ENCODE results near the gene COG1. TPM values are rescaled to one million over a fixed set of nuclear protein-coding genes. Genes with fewer than 3 reads are reported as not detected.

The COG1 gene
- total RNA-seq, 1 experiment from 2014 or later, result 26.5 TPM

DNA sequence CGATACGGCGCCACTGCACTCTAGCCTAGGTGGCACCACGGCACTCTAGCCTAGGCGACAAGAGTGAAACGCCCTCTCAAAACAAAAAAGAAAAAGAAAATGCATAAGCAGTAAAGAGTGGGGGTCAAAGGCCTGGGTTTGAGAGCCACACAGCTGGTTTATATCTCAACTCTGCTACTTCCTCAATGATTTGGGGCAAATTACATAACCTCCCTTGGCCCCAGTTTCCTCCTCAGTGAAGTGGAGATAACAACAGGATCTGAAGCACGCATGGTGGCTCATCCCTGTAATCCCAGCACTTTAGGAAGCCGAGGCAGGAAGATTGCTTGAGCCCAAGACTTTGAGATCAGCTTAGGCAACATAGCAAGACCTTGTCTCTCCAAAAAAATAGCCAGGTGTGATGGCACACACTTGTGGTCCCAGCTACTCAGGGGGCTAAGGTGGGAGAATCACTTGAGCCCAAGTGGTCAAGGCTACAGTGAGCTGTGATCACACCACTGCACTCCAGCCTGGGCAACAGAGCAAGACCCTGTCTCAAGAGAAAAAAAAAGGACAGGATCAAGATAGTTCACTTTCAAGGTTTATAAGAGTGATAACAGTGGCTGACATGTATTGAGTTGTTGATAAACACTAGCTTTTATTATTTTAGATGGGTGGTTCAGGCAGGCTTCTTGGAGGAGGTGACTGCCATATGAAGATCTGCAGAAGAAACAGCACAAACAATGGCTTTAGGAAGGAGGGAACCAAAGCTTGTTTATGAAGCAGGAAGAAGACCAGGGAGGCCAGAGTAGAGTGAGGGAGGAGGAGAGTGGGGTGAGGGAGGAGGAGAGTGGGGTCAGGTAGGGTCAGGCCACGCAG is 8.5 kb upstream of the COG1 start:
- H3K23me2 ChIP-seq (ENCODE audit: insufficient read length, low read depth, low read length, poor library complexity, severe bottlenecking), result no peaks in the 10 kb centered on the region
- H2BK15ac ChIP-seq (ENCODE audit: low read depth, low read length), result no peak overlapping the region
- H3K14ac ChIP-seq (ENCODE audit: insufficient read depth, low read length), result no peak overlapping the region
- H3K23ac ChIP-seq (ENCODE audit: insufficient read length, low read depth, low read length), result no peak overlapping the region
- no peak overlapping the region for H2AFZ ChIP-seq (ENCODE audit: low read length)
- no peaks in the 10 kb centered on the region for H3K9me3 ChIP-seq (ENCODE audit: control insufficient read depth, low read depth, low read length)
- H4K20me1 ChIP-seq (ENCODE audit: control insufficient read depth, insufficient read depth, insufficient read length), result peaks cover 2% of the 10 kb centered on the region
- Mint-ChIP-seq H3K9me3 (no peaks in the 10 kb centered on the region), H3K36me3 (ENCODE audit: insufficient read depth in 1 of 3, low read depth in 3 of 3) (peaks cover 2 to 4% (median 3%) of the 10 kb centered on the region in 3 experiments; a peak in 2 of 7 replicates), H3K27ac (0 out of 7 replicates have a peak overlapping the region, but pooled peaks of 1 of the 3 experiments have one; percentile 18), H3K4me1 (peaks cover under 1% of the 10 kb centered on the region in 2 experiments; a peak in 2 of 4 replicates), H3K4me3 (peak overlapping the region in 1 of 2 experiments; percentile 27; a peak in 1 of 5 replicates), H3K27me3 (ENCODE audit: low read depth) (no peaks in the 10 kb centered on the region)
- no peak overlapping the region for H2BK12ac ChIP-seq (ENCODE audit: insufficient read length, low read depth, low read length)
- WGBS (ENCODE audit: extremely low coverage, insufficient read length, low lambda C conversion rate), result no CpG with 5 or more reads among the region's 9 CpGs
- no peak overlapping the region for H3K9ac ChIP-seq (ENCODE audit: extremely low read depth, insufficient read length, low read length)
- no peak overlapping the region for H3K4ac ChIP-seq (ENCODE audit: low read depth, low read length)
- H3T11ph ChIP-seq (ENCODE audit: low read length), result no peak overlapping the region
- peaks cover 3% of the 10 kb centered on the region; the same call in 1 of the 2 replicates for H3K4me1 ChIP-seq (ENCODE audit: insufficient read depth, low read length)
- H4K8ac ChIP-seq (replicated peaks; ENCODE audit: insufficient read length, low read depth, low read length), result no peak overlapping the region
- H3K4me2 ChIP-seq (ENCODE audit: insufficient read depth, insufficient read length, low read length), result no peak overlapping the region
- H3K27me3 ChIP-seq (ENCODE audit: insufficient read depth, low read length), result no peaks in the 10 kb centered on the region
- H2AK5ac ChIP-seq (ENCODE audit: insufficient read length, low read length), result no peak overlapping the region
- no peak overlapping the region for H2BK120ac ChIP-seq (ENCODE audit: low read depth, low read length, poor library complexity, severe bottlenecking)
- H3K56ac ChIP-seq (ENCODE audit: insufficient read length, low read depth, low read length), result no peak overlapping the region
- no peak overlapping the region for H2BK20ac ChIP-seq (ENCODE audit: low read depth, low read length, poor library complexity, severe bottlenecking)
- no peak overlapping the region for H4K5ac ChIP-seq (ENCODE audit: insufficient read length, low read depth, low read length)
- H3K27ac ChIP-seq (ENCODE audit: insufficient read length, low read depth, low read length), result no peak overlapping the region
- H3K18ac ChIP-seq (ENCODE audit: insufficient read length, low read depth, low read length), result no peak overlapping the region
- no peak overlapping the region for H2BK5ac ChIP-seq (ENCODE audit: insufficient read length, low read length)
- H3K79me2 ChIP-seq (ENCODE audit: insufficient read depth, low read length), result no peaks in the 10 kb centered on the region
- TF ChIP-seq, protein P1, sequence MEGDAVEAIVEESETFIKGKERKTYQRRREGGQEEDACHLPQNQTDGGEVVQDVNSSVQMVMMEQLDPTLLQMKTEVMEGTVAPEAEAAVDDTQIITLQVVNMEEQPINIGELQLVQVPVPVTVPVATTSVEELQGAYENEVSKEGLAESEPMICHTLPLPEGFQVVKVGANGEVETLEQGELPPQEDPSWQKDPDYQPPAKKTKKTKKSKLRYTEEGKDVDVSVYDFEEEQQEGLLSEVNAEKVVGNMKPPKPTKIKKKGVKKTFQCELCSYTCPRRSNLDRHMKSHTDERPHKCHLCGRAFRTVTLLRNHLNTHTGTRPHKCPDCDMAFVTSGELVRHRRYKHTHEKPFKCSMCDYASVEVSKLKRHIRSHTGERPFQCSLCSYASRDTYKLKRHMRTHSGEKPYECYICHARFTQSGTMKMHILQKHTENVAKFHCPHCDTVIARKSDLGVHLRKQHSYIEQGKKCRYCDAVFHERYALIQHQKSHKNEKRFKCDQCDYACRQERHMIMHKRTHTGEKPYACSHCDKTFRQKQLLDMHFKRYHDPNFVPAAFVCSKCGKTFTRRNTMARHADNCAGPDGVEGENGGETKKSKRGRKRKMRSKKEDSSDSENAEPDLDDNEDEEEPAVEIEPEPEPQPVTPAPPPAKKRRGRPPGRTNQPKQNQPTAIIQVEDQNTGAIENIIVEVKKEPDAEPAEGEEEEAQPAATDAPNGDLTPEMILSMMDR (conservative IDR thresholded peaks at IDR 0.05), result no peak
- no peak overlapping the region for H4K91ac ChIP-seq (ENCODE audit: insufficient read length, low read depth, low read length)
- DNase-seq, result no peak
- no peaks in the 10 kb centered on the region for H3K79me1 ChIP-seq (ENCODE audit: insufficient read depth, low read depth, low read length, poor library complexity, severe bottlenecking)
